HG03039 (cell line): ENCODE data around the gene BUD23.
"Not testable (repeated sequence)": the region's sequence is repeated elsewhere in the genome, so short reads cannot be mapped to it uniquely, and the experiment has no call there.

Experiments used
- ATAC-seq: cut with Tn5 transposase; IDR thresholded peaks from one replicate; pipeline ENCODE4 v1.9.1; 2021; ENCODE audit warnings: mild to moderate bottlenecking, moderate library complexity; ENCODE audit not compliant: unreplicated experiment

BUD23 gene

DNA sequence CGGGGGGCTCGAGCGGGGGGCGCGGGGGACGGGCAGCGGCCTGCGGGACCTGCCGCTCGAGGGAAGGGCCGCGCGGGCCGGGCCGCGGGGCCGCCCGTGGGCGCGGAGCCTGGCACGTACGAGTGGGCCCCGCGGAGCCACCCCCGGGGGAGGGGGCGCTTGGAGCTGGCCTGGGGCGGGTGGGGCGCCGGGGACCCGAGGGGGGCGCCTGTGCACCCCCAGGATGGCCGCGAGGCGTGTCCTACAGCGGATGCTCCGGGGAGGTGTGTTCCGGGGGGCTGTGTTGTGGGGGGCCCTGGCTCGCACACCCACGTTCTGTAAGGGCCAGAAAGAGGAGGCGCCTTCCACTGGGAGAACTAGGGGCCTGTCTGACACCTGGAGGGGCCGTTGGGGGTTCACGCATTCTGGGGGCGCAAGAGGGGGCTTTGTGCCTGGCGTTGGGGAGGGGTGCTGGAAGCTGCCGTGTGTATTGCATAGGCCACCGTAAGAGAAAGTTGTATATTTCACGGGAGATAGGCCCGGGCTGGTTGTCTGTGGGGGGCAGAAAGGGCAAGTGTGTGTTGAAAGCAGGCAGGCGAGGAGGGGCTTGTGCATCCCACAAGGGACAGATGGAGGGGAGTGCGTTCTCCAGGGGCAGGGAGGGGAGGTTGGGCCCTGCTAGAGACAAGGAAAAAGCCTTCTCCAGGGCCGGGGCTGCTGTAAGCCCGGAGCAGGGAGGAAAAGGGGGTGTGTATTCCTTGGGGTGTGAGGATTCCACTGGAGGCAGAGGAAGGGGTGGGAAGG, 15.1 kb upstream of the BUD23 start:
- ATAC-seq: peak; percentile 4

DNA sequence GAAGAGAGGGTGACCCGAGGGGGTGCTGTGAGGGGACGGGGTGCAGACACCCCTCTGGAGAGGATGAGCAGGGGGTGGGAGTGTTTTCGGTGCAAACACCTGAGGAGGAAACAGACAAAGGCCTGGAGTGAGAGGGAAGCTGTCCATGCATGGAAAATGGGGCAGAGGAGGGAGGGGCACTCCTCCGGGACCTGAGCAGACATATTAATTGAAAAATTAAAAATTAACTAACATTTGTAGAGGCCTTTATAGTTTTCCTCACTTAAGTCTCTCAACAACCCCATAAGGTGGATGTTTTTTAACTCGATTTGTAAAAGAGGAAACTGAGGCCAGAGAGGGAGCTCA, 14.5 kb upstream of the BUD23 start:
- ATAC-seq: no peak

DNA sequence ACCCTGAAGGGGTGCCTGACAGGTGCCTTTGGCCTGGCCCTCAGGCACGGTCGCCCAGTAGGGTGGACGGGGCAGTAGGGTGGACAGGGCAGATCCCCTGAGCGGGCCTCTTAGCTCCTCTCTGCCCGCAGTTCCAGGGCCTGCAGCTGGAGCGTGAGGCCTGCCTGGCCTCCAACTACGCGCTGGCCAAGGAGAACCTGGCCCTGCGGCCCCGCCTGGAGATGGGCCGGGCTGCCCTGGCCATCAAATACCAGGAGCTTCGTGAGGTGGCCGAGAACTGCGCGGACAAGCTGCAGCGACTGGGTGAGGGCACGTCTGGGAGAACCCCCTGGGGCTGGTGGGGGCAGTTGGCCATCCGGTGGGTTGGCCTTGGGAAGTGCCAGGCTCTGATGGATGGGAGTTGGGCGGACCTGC, 14.1 kb upstream of the BUD23 start:
- no peak for ATAC-seq

DNA sequence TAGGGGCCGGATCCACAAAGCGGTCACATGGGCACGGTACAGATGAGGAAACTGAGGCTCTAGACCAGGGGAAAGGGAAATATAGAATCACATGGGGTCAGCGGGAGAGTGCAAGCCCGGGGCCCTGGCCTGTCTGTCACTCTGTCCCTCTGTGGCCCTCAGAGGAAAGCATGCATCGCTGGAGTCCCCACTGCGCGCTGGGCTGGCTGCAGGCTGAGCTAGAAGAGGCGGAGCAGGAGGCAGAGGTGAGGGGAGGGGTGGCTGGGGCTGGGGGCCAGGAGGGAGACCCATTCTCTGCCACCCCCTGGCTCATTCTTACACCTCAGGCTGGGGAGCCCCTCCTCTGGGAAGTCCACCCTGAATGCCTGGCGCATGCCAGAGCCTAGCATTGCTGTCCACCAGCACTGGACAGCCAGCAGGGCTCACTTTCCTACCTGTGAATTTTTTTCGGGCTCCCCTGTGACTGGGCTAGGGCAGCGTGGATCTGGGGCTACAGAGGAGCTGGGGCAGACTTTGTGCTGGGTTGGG, 13.5 kb upstream of the BUD23 start:
- ATAC-seq: no peak

DNA sequence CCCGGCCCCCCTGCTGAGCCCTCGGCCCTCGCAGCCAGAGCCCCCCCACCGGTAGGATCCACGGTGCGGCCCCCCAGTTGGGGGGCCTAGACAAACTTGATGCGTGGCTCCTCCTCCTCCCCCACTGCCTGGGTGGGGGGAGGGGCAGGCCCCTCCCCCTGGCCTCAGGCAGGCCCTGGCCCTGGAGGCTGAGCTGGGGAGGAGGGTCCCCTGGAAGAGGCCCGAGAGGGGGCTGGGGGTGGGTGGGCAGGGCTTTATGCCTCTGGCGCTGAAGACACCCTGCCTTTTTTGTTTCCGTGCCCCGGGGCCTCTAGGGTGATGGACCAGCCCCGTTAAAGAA, 12.1 kb upstream of the BUD23 start:
- ATAC-seq: no peak

DNA sequence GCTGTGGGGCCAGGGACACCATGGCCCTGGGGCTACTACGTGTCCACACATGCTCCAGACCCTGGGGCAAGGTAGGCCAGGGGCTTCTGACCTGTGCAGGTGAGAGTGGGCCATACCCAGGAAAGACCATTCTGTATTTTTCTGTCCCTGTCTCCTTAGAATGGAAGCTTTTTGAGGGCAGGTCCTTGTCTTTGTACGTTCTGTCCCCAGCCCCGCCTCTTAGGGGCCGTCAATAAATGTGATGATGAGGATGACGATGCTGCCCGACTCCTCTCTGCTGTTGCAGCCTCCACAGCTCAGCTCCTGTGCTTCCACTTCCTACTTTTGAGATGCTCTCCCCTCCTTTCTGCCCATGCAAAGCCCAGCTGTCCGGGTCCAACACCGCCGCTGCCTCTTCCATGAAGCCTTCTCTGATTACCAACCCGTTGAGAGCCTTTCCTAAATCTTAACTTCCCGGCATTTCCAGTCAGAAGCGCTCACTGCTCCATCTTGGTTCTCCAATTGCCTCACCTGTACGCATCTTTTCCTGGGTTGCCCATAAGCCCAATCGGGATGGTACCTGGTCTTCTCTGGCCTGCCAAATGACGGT, 11.4 kb upstream of the BUD23 start:
- ATAC-seq: no peak

DNA sequence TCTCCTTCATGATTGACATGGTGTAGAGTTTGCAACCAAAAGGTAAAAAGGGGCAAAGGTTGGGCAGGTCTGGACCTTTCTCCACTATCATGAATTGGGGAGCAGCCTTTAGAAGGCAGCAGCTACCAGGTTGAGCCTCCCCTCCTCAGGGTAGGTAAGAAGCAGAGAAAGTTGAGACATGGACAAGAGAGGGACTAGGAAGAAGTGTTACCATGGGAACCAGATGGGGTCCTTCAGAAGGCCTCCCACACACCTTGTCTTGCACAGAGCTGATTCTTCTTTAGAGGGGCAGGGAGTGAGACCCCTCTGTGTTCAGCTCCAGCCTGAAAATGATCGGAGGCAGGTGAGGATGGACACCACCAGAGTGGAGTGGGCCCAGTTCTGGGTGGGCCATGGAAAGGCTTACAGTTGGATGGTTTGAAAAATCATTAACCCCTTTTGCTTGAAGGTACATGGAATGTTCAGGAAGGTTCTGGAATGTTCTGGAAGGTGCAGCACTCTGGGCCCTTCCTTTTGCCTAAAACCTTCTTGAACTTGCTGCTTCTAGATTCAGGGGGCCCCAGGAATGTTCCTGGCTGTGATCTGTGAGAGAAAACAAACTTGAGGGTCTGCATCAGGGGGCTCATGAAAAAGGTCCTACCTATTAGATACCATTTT, 8.8 kb upstream of the BUD23 start:
- no peak for ATAC-seq

DNA sequence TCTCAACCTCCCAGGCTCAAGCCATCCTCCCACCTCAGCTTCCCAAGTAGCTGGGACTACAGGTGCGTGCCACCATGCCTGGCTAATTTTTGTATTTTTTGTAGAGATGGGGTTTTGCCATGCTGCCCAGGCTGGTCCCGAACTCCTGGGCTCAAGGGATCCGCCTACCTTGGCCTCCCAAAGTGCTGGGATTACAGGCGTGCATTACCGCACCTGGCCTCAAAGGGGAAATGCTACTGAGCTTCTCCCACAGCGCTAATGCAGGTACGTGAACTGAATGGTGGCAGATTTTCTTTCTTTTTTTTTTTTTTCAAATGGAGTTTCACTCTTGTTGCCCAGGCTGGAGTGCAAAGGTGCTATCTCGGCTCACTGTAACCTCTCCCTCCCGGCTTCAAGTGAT, 7.3 kb upstream of the BUD23 start:
- not testable (repeated sequence) for ATAC-seq

DNA sequence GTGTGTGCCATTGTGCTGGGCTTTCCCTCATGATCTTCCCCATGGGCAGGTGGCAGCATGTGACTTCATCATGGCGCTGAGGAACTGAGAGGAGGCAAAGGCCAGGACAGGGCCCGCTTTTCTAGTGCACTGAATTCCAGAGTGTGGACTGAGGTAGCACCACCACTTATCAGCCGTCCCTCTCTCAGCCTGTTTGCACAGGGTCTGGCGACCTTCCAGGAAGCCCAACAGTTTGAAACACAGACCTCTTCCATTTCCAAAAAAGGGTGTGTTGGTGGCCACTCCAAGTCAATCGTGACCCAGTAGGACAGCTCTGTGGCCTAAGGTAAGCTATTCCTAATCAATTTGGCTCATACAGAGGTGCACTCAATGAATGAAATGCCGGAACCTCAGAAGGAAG, 4.5 kb upstream of the BUD23 start:
- no peak for ATAC-seq

DNA sequence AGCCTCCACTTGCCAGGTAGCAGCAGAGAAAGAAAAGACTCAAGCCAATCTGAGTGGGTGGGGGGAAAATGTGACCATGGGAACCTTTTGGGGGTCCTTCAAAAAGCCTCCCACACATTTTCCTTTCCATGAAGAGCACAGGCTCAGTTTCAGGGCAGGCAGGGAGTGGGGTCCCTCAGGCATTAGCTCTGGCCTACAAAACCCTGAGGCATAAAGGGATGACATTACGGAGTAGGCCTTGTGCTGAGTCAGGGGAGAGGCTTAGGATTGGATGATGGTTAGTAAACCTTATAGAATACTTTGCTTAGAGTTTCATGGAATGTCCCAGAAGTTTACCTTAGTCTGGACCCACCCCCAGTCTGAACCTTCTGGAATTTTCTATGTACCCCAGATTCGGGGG, 3.7 kb upstream of the BUD23 start:
- no peak for ATAC-seq

DNA sequence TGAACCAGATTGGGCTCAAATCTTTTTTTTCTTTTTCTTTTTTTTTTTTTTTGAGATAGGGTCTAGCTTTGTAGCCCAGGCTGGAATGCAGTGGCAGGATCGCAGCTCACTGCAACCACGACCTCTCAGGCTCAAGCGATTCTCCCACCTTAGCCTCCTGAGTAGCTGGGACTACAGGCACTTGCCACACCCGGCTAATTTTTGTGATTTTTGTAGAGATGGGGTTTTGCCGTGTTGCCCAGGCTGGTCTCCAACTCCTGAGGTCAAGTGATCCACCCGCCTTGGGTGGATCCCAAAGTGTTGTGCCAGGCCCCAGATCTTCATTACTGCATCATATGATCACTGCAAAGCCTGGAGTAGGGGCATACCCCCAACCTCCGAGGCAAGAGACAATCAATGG, 2.9 kb upstream of the BUD23 start:
- no peak for ATAC-seq

DNA sequence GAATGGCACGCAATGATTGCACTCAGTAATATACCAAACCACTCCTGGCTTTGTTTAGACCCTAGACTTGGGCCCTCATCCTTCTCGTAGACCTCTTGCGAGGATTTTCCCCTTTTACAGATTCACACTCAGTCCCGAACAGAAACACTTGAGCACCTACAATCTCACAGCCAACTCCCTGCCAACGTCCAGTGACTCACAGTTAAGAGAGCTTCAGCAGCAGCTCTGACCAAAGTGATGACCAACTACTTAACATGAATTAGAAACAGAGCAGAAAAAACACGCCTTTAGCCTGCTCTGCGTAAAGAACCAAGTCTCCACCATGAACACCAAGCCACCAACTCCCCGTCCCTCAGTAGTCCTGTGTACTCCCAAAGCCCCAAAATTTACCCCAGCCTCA, 2.4 kb upstream of the BUD23 start:
- no peak for ATAC-seq

DNA sequence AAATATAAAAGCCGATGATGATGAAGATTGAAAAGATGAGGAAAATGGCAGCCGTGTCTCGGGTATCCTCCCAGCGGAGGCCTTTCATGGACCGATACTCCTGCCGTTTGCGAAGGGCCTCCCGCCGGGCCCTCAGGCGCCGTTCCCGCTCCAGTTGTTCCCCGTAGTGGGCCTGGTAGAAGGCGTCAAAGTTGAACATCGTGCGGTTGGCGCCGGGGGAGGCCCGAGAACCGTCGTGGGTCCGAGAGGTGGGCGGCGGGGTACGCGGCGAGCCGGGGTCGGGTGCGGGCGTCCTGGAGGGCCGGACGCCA, 697 bp upstream of the BUD23 start:
- ATAC-seq: no peak

DNA sequence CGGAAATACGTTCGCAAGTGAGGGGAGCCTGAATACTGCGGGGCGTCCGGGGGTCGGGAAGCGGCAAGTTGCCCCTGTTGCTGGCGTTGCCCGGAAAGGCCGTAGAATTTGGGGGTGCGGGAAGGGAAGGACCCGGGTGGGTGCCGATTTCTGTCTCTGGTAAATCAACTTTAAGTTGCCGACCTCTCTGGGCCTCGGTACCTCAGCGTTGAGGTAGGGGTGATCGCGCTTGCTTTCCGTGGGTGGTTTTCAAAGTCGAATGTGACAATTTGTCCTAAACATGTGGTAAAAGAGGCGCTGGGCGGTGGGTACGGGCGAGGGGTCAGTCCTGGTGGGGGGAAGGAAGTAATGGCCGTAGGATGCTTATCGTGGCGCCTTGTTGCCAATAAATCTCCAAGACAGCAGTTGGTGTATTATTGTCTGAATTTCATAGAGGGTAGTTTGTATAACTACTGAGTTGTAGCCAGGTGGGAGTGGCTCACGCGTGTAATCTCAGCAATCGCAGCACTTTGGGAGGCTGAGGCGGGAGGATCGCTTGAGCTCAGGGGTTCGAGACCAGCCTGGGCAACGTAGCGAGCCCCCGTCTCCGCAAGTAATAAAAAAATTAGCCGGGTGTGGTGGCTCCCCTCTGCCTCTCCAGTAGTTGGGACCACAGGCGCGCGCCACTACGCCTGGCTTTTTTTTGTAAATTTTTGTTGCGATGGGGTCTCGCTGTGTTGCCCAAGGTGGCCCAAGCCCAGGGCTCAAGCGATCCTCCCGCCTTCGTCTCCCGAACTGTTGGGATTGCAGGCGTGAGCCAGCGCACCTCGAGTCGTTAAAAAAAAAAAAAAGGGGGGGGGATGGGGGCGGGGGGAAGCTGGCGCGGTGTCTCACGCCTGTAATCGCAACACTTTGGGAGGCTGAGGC, 644 bp downstream of the BUD23 start:
- ATAC-seq: no peak

DNA sequence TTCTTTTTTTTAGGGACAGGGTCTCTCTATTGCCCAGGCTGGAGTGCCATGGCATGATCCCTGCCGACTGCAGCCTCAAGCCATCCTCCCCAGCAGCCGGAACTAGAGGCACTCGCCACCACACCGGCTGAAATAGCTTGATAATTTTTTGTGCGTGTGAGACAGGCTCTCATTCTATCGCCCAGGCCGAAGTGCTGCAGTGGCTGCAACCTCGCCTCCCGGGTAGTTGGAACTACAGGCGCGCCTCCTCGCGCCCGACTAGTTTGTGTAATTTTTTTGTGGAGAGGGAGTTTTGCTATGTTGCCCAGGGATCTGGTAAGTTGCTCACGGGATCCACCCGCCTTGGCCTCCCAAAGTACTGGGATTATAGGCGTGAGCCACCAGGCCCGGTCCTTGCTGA, 1.9 kb downstream of the BUD23 start:
- ATAC-seq: no peak

DNA sequence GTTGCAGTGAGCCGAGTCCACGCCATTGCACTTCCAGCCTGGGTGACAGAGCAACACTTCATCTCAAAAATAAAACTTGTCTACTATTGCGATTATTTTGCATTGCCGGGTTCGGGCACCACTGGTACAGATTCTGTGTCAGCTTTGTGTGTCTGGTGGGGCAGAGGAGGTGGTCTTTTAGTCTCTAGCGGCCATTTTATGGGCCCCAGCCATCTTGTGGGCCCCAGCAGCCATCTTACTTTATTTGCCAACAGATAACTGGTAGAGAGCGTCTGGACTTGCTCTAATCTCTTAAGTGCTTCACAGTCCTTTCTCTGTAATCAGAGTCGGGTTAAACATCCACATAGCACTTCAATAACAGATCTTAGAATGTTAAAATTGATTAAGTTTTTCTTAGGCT, 4.9 kb downstream of the BUD23 start:
- ATAC-seq: no peak

DNA sequence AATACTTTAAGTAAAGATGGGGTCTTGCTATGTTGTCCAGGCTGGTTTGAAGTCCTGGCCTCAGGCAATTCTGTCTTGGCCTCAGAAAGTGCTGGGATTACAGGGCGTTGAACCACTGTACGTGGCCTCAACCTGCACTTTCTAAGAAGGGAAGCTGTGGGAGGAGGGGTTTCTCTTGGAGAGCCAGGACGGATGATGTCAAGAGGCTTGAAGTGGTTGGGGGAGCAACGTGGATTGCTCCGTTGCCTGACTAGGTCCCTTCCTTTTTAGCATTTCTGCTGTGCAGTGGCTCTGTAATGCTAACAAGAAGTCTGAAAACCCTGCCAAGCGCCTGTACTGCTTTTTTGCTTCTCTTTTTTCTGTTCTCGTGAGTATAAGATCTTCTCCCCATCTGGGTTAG, 7.2 kb downstream of the BUD23 start:
- no peak for ATAC-seq

DNA sequence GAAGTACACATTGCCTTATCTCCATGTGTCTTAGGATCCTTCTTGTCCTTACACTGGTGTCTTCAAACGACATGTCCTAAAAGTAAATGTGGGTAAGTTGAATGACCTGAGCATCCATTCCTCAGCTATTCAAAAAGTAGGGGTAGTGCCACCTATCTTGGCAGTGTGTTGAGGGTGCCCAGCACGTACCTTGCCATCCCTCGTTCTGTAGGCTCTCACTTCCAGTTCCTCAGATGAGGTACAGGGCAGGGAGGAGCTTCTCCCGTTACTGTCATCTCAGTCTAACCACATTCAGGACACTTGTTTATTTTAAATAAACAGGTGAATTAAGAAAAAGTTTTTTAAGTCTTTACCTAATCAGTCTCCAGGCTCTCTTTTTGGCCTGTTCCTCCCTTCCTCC, 13.0 kb downstream of the BUD23 start:
- ATAC-seq: no peak

DNA sequence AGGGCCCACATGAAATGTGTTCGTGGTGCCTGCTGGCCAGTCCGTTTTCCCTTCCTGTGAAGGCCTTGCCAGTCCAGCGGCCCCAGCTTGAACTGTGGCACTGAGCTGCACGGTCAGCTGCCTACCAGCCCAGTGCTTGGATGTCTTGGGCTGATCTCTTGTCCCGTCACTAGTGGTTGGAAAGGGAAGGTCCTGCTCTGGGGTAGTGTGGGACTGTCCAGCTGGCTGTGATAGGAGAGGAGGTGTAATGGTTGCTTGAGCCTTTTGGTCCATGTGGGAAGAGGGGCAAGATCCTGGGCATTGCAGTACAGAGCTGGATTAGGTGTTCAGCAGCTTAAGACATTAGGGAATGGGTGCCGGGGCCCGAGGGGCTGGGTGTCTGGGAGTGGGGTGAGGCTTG, 15.0 kb downstream of the BUD23 start:
- no peak for ATAC-seq

DNA sequence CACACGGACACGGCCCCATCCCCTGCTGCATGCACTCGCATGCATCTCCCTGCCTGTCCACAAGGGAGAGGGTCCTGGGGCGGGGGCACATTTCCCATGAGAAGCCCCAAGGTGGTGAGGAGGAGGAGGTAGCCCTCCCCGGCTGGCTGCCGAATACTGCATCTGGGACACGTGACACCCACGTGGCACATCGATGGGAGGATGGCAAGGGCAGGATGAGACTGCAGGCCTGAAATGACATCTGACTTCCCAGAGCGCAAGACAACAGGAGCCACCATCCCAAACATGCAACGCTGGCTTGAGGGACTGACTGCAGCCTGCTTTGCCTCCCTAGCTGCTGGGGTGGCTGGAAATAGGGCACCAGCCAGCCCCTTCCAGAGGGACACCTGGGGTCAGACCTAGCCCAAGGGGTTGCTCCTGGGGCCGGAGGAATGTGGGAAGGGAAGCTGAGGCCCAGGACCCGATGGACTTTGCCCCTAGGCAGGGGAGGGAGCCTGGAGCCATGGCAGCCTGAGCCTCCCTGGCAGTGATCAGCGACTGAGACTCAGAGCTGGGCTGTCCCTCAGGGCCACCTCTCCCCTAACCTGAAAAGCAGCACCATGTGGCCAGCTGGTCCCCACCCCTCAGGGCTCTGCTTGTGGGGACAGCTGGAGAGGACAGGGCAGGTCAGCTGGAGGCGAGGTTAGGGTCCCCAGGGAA, 16.1 kb downstream of the BUD23 start:
- no peak for ATAC-seq

DNA sequence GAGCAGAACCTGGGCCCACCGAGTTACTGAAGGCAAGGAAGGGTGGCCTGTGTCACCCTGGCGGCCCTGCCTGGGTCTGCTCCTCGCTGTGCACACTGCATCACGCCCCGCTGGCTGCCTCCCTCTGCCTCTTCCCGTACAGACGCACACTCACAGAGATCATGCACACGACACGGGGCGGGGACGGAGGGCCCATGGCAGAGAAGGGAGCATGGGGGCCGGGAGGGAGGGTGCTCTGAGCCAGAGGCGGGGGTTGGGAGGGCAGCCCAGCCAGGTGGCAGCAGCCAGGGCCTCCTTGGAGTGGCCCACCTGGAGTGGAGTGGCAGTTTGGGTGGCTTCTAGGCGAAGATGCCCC, 16.6 kb downstream of the BUD23 start:
- ATAC-seq: no peak
